AG20443 (cell line): ENCODE measurements around the gene NUDT15.
A peak's percentile ranks its signal among the peaks of the same experiment; 100 is the strongest.
"Not testable (repeated sequence)": the region's sequence is repeated elsewhere in the genome, so short reads cannot be mapped to it uniquely, and the experiment has no call there.

Experiments
- DNase-seq: peaks from one replicate; pipeline ENCODE4 v3.0.0; 2012; ENCODE audit warnings: low spot score, mixed read lengths

NUDT15 gene

DNA sequence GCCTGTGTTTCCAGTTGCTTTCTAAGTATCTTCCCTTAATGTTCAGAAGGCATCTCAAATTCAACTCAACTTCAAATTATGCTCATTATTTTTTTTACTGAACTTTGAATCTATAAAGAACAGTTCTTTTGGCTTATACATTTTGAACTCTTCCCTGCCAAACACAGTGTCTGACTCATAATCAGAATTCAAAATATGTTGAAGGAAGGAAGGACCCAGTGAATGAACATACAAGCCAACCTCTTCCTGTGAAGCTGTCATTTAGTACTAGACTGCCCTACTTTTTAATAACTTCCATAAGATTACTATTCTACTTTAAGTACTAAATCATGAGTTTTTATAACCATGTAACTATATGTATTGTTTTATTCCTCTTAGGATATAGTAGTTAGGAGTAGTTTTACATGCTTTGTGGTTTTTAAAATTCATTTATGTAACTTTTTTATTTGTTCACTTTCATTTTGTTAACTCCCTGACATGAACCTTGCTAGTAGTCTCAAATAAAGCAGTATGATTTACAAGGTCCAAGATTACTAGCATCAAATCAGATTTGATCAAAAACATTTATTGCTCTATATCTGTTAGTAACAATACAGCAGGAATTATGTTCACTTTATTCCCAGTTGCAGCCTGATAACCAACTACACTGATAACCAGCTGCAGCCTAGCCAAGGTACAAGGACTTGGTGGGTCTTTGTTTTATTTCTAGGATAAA is 6.4 kb downstream of the NUDT15 start:
- peak; percentile 49 for DNase-seq

DNA sequence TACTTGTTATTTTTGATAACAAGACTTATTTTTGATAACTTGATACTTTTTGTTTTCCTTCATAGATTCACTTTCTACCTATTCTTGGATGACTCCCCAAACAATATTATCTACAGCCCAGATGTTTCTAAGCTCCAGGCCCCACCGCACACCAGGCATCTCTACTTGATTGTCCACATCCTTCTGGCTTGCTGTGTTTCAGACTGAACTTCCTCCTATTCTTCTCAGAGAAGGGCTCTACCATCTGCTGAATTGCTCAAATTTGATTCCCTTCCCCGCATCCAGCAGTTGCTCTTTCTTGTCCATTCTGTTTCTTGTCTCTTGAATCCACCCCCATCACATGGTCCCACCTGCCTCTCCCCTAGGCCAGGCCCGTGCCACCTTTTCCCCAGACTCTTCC is 13.0 kb downstream of the NUDT15 start:
- no peak for DNase-seq

DNA sequence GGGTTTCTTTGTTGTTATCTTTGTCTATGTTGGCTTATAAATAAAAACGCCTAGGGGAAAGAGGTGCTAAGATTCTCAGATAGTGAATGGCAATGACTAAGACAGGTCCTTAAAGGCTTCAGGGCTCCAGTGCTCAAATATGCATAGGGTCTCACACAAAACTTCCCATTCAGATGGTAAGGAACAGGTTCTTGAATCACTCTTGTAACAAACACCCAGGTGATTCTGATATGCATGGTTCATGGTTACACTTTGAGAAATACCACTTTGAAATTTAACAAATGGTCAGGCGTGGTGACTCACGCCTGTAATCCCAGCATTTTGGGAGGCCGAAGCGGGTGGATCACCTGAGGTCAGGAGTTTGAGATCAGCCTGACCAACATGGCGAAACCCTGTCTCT is 17.1 kb downstream of the NUDT15 start:
- DNase-seq: no peak

DNA sequence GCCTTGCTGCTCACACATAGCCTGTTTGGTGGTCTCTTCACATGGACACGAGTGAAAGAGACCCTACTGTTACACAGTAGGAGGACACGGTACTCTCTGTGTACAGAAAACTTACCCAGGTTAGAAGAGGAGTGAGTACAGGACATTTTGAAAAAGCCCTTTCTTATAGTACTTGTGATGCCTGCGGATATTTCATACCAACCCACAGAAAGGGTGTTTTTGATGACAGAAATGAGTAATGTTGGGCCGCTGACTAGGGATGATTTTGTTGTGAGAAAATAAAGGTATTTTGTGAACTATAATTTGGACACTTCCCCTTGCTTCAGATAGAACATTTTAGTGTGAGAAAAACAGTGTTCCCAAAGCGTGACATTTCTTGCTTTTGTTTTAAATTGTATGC is 18.2 kb downstream of the NUDT15 start:
- no peak for DNase-seq

DNA sequence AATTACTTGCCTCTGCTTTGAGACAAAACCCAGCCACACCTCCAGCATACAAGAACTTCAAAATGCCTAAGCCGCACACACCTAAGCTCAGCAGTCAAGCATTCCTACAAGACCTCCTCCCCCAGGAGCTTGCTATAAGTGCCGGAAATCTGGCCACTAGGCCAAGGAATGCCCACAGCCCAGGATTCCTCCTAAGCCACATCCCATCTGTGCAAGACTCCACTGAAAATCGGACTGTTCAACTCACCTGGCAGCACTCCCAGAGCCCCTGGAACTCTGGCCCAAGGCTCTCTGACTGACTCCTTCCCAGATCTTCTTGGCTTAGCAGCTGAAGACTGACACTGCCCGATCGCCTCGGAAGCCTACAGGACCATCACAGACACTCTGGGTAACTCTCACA is 21.0 kb downstream of the NUDT15 start:
- not testable (repeated sequence) for DNase-seq

DNA sequence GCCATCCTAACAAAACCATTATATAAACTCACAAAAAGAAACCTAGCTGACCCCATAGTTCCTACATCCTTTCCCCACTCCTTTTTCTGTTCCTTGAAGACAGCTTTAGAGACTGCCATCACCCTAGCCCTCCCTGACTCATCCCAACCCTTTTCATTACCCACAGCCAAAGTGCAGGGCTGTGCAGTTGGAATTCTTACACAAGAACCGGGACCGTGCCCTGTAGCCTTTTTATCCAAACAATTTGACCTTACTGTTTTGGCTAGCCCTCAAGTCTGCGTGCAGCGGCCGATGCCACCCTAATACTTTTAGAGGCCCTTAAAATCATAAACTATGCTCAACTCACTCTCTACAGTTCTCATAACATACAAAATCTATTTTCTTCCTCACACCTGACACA is 22.4 kb downstream of the NUDT15 start:
- not testable (repeated sequence) for DNase-seq

DNA sequence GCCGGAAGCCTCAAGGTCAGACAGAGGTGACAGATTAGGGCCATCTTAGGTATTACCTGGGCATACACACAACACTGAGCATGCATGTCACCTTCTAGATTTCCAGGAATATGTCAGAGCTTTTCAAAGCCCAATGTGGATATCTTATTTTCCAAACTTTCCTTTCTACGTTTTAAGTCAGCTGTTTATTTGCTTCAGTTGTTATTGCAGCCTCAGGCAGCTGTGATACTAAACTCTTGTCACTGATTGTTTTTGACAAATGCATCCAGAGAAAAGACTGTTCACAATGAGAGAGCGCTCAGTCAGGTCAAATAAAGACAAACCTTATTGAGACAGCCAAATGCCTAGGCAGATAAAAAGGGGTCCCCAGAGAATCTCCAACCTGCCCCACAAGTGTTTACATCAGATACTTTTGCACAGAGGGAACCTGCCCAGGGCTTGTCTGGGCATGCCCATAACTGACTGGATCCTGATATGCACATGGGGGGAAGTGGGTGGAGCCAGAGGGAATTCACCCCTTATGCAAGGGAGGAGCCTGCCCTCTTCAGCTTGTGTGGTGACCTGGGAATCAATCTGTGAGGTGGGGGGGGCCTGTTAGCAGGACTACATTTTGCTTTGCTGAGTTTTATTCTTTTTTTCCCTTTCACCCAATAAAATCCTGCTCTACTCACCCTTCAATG is 28.9 kb downstream of the NUDT15 start:
- no peak for DNase-seq

DNA sequence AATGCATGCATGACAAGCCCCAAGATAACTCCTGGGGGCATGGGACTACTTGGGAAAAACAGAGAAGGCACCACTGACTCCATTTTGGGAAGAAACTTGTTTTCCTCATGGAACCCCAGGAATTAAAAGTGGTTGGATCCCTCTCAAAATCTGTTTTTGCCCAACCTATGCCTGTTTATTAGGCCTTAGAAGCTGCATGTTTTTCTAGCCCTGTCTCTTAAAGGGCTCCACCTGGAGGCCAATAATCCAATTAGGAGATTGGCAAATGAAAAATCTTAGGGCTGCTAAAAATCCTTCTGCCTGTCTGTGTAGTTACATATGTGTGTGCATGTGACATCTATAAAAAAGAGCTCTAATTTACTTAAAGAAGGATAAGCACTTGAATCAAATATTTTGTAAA is 30.5 kb downstream of the NUDT15 start:
- DNase-seq: no peak

DNA sequence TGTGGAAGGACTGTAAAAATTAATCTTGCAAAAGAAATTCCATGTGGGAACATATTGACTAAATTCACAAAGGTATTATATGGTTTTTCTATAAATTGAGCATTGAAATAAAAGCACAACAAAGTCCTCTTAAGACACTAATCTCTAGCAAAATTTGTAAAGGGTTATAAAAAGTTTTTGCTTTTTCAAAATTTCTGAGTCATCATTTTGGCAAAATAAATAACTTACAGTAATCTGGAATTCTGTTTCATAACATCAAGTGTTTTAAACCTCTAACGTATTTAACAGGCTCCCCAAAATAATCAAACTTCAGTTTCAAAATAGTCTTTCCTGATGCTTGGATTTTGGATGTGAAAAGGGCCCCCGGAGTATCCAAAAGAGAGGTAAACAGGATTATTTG is 31.4 kb downstream of the NUDT15 start:
- DNase-seq: no peak

DNA sequence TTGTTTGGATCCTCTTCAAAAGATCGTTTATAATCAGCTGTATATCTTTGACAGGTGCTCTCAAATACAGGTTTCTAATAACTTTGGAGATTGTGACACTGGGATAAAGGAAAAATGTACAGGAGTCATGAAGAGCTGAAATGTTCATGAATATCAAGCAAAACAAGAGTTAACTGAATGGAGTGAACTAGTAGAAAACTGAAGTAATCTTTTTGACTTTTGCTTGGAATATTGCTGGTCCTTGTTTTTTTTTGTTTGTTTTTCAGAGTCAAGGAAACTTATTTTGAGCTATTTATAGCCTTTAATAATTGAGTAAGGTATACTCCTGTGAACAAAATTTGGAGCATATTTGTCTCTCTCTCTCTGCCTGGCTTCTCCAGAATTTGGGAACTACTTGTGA is 32.0 kb downstream of the NUDT15 start:
- no peak for DNase-seq

DNA sequence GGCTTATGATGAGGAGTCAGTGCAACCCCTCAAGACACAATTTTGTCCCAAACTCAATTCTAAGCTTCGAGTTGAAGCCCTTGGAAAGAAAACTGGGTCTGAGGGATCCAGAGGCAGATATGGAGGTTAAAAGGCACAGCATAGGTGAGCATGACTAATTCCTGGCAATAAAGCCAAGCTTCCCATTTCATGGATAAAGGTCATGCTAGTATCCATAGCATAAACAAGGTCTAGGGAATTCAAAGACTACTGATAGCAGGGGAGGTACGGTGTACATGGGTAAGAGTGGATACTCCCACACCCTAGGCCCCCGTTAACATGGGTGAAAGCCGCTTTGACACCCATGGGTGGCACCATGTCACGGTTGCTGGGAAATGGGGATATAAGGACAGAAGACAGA is 33.4 kb downstream of the NUDT15 start:
- DNase-seq: no peak

DNA sequence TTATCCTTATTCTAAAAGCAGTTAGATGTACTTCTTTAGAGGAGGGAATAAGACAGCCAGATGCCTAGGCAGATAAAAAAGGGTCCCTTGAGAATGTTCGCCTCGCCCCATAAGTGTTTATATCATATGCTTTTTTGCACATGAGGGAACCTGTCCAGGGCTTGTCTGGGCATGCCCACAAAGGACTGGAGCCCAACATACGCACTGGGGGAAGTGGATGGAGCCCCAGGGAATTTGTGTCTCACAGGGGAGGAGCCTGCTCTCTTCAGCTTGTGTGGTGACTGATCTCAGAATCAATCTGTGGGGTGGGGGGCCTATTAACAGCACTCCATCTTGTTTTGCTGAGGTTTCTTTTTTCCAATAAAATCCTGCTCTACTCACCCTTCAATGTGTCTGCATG is 34.8 kb downstream of the NUDT15 start:
- DNase-seq: no peak

DNA sequence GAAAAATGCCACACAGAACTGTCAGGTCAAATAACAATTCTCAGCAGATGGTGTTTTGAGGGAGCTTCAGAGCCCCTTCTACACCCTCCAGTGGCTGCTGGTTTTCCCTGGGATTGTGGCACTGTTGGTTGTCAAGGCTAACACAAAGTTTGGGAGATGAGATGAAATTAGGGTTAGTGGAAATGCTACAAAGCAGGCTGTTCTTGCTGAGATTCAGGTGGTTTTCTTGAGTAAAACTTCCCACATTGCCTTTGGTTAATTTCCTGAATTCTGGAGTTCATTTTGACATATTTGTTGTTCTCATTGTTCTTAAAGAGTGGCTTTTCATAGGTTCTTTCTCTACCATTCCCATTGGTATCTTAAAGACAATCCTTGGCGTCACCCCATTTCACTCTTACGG is 35.3 kb downstream of the NUDT15 start:
- DNase-seq: no peak

DNA sequence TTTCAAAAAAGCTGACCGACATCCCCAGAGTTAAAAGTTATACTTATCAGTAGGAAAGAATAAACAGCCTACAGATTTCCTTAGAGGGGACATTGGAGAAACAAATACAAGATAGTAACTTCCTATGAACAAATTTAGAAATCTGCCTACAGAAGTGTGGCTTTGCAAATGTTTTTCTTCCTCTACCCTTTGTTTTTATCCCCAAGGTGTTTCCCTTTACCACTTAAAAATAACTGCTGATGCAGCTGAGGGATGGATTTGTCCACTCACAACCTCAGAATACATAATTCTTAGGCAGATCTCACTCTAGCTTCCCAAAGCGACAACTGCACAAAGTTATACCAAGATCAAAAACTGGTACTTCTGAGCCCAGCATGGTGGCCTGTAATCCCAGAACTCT is 36.5 kb downstream of the NUDT15 start:
- no peak for DNase-seq

DNA sequence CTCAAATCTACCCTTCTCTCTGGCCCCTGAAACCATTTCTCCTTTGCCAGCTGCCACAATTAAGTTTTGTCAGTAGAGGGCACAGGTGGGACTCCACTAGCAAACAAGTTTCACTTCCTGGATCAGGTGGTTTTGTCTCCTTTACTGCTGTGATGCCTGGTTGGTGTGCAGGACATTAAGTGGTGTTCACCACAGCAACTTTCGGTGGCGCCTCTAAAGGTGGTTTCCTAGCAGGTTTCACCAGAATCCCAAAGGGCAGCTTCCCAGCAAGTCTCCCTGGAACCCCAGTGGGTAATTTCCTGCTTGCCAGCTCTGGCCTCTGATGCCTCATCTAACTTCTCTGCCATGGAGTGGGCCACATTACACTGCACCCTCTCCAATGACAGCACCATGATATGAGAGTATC is 40.7 kb downstream of the NUDT15 start:
- no peak for DNase-seq

DNA sequence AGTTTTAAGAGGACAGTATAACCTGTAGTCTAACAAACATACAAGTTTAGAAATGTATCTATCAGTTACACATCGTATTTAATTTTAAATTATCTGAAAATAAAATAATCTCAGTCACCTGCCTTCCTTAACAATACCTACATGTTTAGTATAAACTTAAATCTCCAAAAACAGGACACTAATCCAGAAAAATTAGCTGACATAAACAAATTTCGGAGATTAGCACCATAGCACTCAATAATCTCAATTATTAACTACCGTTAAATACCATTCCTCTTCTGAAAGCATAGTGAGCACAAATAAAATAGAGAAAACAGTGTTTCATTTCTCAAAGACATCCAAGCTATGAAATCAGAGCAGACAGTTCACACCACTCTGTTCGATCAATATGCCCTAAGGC is 44.2 kb downstream of the NUDT15 start:
- no peak for DNase-seq

DNA sequence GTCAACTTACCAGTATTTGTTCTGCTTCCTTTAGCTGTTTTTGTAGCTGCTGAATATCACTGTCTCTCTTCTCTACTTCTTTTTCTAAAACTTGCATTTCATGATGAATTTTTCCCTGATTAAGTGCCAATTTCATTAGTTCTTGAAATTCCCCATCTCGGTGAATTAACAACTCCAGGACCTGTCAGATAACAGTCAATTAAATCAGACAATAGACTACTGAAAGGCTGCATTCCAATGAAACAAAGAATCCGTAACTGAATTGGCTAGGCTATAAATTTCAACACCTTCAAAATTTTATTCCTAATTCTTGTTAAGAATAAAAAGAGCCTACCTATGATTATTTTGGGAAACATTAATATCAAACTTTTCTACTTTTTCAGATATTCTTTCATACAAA is 48.7 kb downstream of the NUDT15 start:
- DNase-seq: no peak

DNA sequence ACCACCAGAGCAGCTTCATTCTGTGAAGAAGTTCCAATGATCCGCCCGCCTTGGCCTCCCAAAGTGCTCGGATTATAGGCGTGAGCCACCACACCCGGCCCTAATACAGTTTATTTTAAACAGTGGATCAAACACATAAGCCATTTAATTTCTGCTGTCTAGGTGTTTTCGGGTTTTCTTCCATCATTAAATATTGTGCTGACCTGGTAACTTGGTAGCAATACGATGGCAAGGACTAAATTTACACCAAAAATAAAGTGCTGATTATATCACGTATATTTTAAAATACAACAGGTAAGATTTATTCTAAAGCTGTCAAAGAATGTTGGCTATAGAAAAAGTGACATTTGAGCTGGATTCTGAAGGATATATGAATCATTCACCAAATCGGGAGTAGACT is 56.1 kb downstream of the NUDT15 start:
- no peak for DNase-seq

DNA sequence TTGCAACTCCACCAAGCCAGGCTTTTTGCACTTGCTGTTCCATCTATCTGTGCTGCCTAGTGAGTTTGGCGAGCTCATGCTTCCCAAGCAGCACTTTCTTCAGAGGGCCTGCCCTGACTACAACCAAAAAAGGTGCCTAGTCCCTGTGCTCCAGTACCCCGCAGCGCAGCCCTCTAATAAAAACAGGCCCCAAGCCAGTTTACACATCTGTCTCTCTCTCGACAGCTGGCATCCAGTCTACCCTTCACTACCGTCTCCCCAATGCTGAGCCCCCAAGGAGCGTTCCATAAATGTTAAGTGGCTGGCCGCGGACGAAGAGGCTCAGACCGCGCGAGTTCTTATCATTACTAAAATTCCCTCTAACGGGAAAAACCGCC is 56.9 kb downstream of the NUDT15 start:
- DNase-seq: no peak

DNA sequence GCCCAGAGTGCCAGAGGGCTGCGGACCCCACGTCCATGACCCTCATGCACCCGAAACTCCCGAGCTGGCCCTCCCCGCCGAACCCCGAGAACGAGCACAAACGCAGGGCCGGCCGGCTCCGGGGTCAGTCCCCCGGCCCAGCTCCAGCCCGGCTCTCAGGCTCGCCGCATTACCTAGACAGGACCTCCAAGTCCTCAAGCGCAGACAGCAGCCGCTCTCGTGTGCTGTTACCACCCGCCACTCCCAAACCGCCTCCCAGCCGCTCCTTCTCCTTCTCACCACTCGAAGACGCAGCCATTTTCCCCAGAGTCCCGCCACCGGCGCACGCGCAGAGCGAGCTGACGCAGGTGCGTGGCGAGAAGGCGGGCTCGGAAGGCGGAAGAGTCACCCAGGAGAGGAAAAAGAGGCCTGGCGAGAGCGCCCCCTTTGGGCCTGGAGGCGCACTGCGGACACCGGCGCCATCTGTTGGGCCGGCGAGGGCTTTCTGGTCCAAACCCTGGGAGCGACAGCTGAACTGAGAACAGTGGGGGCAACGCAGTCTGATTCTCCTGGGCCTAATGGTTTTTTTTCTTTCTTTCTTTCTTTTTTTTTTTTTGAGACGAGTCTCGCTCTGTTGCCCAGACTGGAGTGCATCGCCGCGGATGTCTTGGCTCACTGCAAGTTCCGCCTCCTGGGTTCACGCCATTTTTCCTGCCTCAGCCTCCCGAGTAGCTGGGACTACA is 57.4 kb downstream of the NUDT15 start, which contains the start of gene MED4:
Gene MED4 (minus strand): TSS at position 324 of the 722 bp plus-strand sequence. CDS start 26 bp downstream, at position 298.
- DNase-seq: peak; percentile 99

DNA sequence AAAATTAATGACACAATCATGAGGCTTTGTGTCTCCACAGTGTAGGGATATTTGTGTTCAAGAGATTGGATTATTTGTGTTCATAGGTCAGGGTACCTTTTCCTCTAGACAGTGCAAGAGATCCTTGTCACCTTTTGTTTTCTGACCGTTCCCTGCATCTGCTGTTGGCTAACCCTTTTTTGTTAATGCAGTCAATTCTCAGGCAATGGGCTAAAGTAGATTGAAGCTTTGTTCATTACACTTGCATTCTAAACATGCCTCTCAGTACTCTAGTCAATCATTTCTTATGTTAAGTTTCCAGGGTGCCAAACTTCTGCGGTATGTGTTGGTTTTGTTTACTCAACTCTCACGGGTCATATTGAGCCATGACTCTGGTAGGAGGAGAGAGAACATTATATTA is 59.1 kb downstream of the NUDT15 start:
- DNase-seq: no peak
